GM19455 (cell line): ENCODE results near the gene IFTAP.
"Not testable (repeated sequence)": the region's sequence is repeated elsewhere in the genome, so short reads cannot be mapped to it uniquely, and the experiment has no call there.

Experiments used
- ATAC-seq: cut with Tn5 transposase; IDR thresholded peaks from one replicate; pipeline ENCODE4 v1.9.1; 2021; ENCODE audit not compliant: unreplicated experiment

IFTAP gene

GRCh38 chr11:36635066-36635862, 41.0 kb downstream of the IFTAP start:
- no peak for ATAC-seq

GRCh38 chr11:36638556-36638955, 44.3 kb downstream of the IFTAP start:
- no peak for ATAC-seq

DNA sequence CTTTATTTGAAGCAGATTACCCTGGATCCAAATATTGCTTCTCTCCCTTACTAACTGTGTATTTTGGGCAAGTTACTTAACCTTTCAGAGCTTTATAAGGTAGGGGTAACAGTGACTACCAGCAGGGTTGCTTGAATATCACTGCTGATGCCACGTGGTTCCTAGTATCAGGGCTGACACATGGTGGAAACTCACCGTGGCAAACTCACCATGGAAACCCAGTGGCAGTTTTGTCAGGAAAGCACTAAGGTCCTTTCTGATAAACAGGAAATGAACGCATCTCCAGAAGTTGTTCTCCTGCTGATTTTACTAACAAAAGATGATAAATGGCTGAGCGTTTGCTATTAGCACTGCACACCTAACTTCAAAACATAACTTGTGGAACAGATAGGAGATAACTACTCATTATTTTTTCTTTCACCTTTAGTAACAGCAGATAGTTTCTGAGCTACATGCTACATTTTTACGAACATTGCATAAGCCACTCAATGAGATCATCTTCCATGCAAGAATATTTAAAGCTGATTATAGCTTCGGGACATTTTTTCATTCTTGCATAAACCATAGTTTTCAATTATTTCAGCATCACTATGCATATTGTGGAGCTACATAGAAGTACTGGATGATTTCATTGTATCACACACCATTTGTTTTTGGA, 63.4 kb downstream of the IFTAP start:
- no peak for ATAC-seq

- not testable (repeated sequence) for ATAC-seq
Measured at GRCh38 chr11:36661359-36661758, 67.1 kb downstream of the IFTAP start.

DNA sequence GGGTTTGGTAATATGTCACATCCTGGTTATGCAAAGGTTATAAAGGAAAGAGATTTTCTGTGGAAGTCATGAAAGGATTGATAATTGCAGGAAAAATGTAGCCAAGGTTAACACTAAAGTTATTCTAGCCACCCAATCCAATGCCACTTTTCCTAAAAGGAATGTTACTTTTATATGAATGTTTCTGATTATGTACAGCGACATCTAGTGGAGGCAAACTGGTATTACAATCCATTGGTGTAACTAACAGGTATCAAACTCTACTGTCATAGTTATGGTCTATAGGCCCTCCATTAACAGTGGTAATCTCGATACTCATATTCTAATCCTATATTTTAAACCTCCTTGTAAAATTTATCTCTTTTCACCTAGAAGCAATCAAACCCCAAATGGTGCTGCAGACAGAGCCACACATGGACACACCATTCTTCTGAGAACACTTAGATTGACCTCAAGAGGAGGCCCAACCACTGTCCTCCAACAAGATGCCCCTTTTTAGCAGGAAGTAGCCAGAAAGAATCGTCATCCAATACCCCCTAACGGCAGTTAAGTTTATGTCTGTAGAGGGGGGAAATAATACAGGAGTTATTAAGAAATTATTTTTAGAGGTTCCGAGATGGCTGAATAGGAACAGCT, 78.6 kb downstream of the IFTAP start:
- ATAC-seq = no peak

DNA sequence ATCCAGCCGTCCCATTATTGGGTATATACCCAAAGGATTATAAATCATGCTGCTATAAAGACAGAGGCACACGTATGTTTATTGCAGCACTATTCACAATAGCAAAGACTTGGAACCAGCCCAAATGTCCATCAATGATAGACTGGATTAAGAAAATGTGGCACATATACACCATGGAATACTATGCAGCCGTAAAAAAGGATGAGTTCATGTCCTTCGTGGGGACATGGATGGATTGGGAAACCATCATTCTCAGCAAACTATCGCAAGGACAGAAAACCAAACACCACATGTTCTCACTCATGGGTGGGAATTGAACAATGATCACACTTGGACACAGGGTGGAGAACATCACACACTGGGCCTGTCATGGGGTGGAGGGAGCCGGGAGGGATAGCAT, 85.2 kb downstream of the IFTAP start:
- ATAC-seq = not testable (repeated sequence)

DNA sequence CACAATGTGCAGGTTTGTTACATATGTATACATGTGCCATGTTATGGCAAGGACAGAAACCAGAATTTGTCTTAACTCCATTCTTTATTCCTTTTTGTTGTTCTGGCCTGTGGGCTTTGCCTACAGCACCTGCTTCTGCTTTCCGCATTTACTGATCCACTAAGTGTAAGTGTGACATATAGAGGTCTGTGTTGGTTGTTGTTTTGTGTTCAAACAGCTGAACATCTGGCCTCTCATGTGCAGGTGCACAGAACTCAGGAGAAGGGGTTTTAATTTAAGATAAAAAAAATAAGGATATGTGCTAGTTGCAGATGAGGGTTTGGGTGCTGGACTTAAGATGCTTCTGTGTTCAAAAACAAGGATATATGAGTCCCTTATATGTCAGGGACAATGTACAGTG, 89.5 kb downstream of the IFTAP start:
- ATAC-seq = no peak

DNA sequence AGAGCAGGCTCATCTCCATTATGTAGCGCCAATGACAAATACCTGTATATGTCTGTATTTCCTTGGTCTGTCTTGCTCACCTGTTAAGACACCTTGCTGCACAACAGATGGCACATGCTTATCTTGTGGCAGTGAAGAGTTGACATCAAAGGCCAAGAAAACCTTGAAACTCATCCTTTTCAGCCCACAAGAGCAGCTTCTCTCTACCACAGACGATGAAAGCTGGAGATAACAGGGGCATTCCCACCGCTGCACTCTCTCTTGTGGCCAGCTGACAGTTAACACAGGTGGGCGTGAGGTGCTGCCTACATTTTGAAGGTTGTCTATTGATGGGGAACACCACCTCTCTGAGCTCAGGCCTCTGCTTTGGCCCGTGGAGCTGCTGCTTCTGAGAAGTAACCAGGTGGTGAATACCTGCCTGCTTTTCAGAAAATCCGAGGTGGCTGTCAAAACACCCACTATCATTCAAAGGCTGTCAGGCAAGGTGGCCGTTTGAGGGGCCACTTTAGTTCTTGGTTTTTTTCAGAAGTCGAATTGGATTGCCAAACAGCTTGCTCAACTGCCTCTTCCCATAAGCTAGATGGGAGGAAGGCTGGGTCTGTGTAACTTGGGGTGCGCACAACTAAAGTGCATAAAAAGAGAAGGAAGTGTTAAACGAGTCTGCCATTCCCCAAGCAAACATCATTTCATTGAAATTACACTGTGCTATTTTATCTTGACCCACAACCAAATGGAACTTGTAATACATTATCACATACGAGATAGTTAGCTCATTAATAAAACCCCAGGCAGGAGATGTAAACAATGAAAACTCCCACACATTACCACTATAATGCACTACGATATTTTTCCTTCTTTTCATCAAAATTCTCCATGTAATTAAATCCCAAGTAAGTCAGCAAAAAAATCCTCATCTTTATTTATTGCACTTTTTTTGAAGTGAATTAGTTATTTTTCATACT, 90.8 kb downstream of the IFTAP start:
- ATAC-seq = no peak

GRCh38 chr11:36688132-36688531, 93.8 kb downstream of the IFTAP start:
- no peak for ATAC-seq

- no peak for ATAC-seq
Measured at GRCh38 chr11:36688571-36689291, 94.4 kb downstream of the IFTAP start.

GRCh38 chr11:36689442-36689841, 95.1 kb downstream of the IFTAP start:
- ATAC-seq = no peak

DNA sequence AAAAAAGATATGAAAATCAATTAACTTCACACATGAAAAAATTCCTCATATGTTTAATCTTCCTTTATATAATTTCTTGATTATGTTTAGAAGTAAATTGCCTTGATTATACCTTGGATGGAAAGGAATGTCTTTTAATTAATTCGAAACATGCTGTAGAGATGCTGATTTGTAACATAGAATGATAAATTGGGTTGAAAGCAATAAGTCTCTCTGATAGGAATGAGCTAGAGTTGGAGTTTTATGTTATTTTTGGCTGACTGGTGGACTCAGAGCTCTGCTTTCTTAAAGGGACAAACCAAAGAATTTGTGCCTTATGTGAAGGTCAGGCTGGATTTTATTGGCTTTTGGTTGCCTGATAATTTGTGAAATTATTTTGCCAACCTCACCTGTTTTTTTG, 98.4 kb downstream of the IFTAP start:
- ATAC-seq = no peak

GRCh38 chr11:36693139-36693843, 99.0 kb downstream of the IFTAP start:
- ATAC-seq = no peak

GRCh38 chr11:36695111-36695510, 100.8 kb downstream of the IFTAP start:
- ATAC-seq = no peak

DNA sequence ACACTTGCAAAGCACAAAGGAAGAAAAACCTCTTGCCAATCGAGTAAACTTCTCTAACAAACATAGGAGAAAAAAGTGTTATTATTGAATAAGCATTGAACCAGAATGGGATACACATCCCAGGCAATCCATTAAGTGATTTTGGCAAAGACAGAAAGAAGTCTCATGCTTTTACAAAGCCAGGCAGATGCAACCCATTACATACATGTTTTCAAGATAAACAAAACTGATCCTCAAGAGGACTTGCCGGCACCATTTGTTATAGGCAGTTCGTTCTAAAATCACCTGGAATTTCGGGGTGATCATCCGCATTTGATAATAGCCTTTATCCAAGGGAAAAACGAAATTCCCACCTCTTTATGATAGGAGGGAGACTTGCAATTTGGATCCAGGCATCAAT, 101.3 kb downstream of the IFTAP start:
- ATAC-seq = no peak

DNA sequence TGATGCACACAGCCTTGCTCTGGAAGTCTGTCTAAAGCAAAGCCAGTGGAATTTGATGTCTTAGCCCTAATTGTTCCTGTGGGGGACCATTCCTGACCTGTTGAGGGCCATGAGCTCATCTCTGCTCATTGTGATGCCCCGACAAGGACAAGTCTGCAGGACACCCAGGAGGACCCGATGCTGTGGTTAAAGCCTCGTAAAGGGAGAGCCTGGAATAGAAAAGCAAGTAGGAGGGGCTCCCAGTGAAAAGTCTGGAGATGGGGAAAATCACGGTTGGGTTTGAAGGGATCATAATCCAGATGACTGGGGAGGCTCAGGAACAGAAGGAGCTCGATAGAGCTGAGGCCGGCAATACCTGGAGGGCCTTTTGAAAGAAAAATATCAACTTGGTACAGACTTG, 102.2 kb downstream of the IFTAP start:
- ATAC-seq = no peak

DNA sequence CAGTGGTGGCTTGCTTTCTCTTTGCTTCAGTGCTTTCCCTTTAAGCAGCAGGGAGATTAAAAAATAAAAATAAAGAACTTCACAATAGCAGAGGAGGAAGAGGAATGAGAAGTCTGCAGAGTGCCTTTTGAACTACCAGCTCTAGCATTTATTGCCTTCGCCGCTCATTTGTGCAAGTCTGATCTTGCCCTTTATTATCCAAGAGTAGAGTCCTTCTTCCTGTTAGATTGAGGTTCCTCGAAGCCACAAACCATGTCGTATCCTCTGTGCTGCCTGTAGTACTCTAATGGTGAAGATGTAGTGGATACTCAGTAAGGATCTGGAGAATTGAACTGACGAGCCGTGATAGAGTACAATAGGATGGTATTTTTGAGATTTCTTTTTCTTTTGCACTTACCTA, 105.0 kb downstream of the IFTAP start:
- ATAC-seq = no peak

- no peak for ATAC-seq
Measured at GRCh38 chr11:36700246-36700645, 105.9 kb downstream of the IFTAP start.

DNA sequence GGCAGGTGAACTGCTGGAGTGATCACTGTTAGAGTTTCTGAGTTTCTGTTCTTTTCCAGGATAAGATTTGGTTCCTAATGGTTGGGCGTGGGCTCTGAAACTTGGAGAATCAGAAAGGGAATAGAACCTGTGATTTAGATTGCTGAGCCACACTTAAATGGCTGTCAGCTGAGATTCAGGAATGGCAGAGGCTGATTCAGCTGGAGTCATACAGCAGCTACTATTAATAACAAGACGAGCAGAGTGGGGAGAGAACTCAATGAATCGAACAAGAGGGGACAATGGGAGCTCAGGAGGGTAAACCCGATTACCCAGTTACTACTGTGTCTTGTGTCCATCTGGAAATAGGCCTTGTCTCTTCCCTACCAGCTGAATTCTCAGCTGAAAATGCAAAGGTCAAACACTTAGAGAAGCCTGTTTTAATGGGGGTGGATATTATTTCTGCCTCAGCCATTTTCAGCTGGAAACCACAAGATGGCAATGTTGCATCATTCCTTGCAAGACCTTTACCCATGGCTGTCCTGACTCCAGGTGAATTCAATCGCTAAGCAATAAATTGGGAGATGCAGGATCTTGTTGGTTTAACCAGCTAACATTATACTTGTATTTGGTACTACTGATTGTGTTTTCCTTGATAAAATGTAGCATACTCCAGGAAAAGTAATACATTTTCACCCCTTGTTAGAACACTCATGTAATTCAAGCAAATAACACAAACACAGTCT, 108.2 kb downstream of the IFTAP start:
- ATAC-seq = peak; percentile 81
